ENCODE measurements around the gene ICA1. TPM values are rescaled to one million over a fixed set of nuclear protein-coding genes. Genes with fewer than 3 reads are reported as not detected.

Gene ICA1
- total RNA-seq, 1 donor from 2014 or later: 76.0 TPM

DNA sequence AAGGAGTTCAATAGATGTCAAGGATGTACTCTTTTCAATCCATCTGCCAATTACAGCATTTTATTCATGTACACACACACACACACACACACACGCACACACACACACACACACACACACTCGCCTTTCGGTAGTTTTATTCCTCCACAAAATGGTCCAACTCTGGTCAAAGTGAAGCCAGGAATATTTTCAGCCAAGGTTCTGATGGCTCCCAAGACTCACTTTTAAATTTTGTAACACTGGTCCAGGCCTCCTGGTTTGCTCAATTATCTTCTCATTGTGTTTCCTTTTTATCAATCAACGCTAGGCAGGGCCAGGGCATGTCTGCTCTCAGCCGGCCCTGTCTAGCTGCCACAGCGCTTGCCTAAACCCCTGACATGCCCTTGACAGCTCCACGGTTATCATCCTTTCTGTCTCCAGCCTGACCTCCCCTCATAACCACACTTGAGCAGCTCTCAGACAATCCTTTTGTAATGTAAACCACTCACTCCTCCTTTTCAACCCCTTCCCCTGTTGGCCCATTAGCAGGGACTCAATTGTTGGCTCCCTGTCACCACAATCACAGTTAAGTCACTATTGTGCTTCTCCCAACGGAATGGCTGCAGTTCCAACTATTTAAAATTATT is 115.1 kb downstream of the ICA1 start:
- no peak for DNase-seq (ENCODE audit: low spot score)
- intact Hi-C loops (cut with DNase I): no loop called here

DNA sequence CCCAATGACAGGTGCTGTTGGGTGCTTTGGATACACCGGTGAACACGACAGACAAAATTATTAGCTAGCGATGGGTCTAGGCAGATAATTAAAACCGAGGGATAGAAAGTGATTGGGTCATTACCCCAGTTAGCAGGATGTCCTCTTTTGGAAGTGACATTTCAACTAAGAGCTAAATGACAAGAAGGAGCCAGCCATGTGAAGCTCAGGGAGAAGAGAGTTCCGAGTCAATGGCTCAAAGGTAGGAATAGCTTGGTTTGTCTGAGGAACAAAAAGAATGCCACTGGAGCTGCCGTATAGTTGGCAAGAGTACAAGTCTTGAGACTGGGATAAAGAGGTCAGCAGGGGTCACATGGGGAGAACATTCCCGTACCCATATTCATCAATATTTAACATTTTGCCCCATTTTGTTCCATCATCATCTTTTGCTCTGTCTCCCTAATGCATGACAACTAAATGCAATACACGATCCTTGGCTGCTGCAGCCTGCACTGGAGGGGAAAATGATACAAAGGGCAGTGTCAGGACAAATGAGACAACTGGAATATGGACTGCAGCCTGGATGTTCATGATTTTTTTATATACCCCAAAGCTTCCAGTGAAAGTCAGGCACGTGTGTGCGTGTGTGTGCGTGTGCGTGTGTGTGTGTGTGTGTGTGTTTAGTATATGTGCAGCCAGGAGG is 115.7 kb downstream of the ICA1 start:
- no peak for DNase-seq (ENCODE audit: low spot score)

DNA sequence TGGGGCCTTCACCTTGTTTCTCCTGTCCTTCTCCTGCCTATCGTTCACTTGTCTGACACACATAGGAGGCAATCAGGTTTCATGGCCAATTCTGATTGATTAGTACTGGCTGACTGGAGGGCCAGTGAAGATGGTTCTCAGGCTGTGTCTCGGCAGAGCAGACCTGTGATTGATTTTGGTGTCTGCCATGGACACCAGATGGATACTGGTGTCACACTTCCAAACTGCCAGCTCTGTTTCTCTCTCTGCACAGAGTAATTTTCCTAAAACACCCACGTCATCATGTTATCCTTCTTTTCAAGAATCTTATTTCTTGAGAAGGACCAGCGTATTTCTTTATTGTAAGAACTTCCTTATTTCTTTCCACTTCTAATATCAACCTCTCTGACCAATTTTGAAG is 117.1 kb downstream of the ICA1 start:
- intact Hi-C loops (cut with DNase I): no loop called here
- DNase-seq (ENCODE audit: low spot score): no peak

More for the DNA sequence above, 115.7 kb downstream of the ICA1 start:
- intact Hi-C loops (cut with DNase I): no loop called here

DNA sequence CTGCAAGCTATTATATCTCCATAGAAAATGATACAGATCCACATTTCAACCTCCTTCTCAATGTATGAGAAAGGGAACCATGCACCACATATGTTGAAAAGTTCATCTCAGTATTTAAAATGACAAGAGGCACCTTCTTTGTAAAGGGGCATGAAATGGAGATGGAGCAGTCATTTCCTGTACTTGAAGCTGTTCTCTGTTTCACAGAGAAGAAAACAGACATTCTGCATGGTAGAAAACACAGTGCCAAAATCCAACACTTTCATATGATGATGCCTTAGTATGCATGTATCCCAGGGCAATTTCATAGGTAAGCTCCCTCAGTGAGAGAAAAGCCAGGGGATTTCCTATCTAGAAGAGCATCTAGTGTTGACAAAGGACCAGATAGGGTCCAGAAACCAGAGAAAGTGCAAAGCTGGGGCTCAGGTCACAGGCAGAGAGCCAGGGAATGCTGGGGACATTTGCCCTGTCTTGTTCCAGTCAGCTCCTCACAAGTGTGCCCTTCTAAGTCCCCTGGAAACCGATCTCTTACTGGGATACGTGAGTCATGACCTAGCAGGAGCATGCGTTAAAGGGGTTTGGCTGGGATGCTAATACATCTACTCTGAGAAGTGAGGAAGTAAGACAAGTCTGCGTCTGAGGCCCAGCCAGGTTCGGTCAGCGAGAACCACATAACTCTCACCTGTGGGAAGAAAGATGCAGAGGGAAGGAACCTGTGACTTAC is 118.7 kb downstream of the ICA1 start:
- no peak for DNase-seq (ENCODE audit: low spot score)

DNA sequence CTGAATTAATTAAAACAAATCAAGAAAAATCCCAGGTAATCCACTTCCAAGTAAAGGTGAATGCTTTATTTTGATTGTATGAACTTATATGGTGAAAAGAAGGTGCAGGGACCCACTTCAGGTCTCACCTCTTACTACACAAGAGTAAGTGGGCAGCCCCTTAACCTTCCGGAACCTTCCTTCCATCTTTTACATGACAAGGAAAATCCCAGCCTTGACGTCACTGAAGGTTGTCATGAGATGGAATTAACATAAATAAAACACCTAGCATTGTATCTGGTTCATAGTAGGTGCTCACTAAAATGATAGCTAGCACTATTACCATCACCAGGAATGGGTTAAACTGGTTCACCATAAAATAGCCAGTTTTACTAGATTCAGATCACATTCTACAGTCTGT is 119.5 kb downstream of the ICA1 start:
- no peak for DNase-seq (ENCODE audit: low spot score)
- intact Hi-C loops (cut with DNase I): no loop called here

More for the DNA sequence above, 118.7 kb downstream of the ICA1 start:
- intact Hi-C loops (cut with DNase I): no loop called here

DNA sequence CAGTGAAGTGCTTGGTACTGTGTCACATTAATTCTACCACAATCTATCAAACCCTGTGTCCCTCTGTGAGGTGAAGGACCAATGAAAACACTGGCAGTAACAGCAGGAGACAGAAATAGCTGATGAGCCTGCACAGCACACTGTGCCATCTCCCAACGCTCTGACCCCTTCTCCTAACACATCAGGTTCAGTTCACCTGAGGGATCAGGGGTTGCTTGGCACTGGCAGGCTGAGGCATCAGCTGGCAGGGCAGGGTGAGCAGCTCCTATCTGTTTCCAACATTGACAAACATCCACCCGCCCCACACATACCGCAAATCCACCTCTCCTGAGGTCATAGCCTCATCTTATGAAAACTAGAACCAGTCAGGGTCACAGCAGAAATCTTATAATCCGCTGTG is 120.9 kb downstream of the ICA1 start:
- intact Hi-C loops (cut with DNase I): no loop called here
- no peak for DNase-seq (ENCODE audit: low spot score)

DNA sequence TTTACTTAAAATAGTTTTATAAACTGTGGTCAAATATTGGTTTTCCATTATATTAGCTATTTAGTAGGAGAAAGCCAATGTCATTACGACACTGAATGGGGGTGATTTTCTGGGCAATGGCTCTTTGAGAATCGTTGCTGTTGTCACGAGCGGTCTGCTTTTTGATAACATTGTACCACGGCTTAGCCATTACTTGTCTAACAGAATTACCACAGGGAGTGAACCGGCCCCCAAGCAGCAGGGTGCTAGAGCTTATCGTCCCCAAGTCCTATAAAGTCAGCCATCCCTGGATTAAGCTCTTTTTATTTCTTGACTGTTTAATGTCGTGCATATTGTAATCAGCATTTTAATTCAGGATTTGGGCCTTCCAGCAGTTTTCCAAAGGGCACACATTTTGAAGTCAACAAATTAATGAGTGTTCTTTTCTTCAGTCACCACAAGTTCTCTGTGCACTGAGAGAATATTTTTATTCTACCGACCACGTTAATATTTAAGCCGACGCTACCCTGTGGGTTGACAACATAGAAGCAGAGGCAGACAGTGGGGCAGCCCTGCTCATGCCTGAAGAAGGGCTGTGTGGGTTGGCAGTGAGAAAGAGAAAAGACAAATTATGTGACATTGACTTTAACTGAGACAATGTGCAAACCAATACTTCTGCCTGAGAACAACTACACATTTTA is 125.8 kb downstream of the ICA1 start:
- intact Hi-C loops (cut with DNase I): no loop called here
- DNase-seq (ENCODE audit: low spot score): no peak

DNA sequence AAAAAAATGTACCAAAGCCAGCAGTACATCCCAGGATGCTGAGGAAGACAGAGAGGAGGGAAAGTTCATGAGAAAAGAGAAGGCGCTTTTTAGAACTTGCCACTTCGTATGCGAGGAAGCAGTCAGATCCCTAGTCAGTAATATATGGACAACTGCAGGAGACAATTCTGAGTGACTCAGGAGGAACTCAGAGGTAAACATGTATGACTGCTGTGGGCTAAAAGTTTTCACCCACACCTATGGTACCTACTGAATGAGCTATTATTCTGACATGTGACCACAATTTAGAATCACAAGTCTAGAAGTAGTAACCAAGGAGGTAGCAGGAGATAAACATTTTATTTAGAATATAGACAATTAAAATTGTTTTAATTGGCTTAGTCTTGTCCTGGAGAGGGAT is 126.5 kb downstream of the ICA1 start:
- intact Hi-C loops (cut with DNase I): no loop called here
- DNase-seq (ENCODE audit: low spot score): no peak

DNA sequence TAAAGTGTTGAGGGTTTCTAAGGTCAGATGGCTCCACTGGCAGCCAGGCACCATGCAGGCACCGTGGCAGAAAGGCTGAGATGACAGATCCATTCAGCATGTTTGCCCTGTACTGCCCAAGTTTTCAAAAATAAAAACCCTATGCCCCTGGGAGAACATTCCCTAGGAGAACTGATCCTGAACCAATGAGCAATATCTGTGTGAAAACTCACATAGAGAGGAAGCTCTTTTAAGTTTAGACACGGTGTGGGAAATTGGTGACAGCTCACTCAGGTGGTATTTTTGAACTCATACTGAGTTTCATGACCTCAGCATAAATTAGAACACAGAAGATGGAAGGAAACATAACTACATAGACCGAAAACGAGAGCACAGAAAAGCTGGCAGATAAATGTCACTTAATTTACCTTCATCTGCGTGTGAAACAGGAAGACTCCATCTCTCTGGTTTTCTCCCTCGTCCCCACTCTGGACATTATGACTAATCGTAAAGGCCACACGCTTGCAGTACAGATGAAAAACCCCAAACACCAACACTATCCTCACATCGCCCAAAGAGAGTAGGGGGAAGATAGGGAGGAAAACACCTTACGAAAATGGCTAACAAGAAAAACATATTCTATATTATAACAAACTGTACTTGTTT is 127.8 kb downstream of the ICA1 start:
- no peak for DNase-seq (ENCODE audit: low spot score)
- intact Hi-C loops (cut with DNase I): no loop called here

DNA sequence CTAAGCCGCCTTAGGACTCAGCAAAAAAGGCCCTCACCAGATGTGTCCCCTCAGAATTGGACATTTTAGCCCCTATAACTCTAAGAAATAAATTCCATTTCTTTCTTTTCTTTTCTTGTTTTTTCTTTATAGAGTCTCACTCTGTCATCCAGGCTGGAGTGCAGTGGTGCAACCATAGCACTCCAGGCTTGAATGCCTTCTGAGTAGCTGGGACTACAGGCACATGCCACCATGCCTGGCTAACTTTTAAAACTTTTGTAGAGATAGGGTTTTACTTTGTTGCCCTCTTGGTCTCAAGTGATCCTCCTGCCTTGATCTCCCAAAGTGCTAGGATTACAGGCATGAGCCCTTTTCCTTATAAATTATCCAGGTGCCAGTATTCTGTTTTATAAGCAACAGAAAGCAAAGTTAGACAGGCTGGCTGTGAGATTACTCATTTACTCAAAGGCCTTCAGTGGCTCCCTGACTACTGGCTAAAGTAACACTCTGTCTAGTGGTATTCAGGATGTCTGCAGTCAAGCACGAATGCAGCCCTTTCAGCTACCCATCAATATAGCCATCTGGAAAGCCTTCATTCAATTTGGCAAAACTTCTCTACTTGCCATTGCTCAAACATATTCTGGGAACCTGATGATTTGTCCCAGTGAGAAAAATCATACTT is 128.6 kb downstream of the ICA1 start:
- intact Hi-C loops (cut with DNase I): no loop called here
- no peak for DNase-seq (ENCODE audit: low spot score)

DNA sequence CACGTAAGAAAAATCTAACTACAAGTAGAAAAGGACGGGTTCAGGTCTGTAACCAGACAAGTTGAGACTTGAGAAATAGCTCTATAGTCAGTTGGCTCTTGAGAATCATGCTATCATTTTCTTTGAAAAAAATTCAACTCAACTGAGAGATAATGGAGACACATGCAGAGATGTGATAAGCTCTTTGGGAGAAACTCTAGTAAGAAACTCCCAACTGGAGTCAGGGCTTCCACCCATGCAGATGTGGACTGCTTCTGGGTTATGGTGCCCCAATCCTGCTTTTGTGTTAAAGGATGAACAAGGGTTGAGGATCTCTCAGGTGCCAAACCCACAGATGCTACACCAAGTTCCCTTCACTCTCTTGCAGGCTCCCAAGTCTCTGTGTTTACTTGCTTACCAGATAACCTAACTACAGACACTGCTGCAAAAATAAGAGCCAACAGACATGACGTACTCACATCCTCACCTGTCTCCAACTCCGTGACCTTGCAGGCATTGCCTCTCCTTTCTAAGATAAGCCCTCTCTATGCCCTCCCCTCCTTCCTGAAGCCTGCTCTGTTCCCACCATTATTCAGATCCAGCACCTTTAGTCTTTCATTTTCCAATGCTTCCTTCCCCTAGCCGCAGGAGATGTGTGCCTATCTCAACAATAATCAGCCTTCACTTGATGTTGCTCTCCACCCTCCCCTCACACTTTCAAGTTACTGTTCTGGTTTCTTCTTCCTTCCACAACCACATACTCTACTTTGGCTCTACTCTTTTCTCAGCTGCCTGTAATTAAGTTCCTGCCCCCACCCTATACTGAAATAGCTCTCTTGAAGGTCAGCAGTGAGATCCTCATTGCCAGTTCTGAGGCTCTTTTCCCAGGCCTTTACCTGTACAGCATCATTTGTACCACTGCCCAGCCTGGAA is 130.0 kb downstream of the ICA1 start:
- intact Hi-C loops (cut with DNase I): no loop called here
- no peak for DNase-seq (ENCODE audit: low spot score)

DNA sequence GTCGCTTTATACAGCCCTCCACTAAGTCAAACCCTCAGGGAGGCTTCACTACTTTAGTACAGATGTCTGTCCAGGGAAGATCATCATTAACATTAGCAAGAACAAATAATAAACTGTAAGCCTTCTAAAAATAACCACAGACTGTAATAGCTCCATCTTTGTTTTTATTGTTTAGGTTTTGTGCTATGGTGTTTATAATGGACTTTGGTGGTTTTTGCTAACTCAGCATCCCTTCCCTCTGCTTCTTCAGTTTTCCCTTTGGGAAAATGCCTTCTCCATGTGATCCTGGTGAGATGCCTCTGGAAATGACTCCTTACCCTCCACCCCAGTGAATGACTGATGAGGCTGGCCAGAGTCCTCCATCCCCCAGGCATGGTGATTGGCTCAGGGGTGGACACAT is 131.3 kb downstream of the ICA1 start:
- no peak for DNase-seq (ENCODE audit: low spot score)
- intact Hi-C loops (cut with DNase I): no loop called here

DNA sequence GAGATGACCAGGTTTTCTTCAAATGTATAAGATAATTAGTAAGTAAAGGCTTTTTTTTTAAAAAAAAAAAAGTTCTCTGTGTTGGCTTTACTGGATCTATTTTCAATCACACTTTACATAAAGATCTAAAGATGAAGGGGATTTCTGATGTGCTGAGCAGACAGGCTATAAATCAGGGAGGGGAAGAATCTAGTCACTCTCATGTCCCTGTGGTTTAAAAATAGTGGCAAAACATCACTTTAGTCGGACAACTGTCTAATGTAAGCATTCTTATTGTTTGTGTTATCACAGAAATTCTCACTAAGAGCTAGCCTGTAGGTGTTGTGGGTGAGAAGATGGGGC is 132.7 kb downstream of the ICA1 start:
- DNase-seq (ENCODE audit: low spot score): no peak
- intact Hi-C loops (cut with DNase I): no loop called here

DNA sequence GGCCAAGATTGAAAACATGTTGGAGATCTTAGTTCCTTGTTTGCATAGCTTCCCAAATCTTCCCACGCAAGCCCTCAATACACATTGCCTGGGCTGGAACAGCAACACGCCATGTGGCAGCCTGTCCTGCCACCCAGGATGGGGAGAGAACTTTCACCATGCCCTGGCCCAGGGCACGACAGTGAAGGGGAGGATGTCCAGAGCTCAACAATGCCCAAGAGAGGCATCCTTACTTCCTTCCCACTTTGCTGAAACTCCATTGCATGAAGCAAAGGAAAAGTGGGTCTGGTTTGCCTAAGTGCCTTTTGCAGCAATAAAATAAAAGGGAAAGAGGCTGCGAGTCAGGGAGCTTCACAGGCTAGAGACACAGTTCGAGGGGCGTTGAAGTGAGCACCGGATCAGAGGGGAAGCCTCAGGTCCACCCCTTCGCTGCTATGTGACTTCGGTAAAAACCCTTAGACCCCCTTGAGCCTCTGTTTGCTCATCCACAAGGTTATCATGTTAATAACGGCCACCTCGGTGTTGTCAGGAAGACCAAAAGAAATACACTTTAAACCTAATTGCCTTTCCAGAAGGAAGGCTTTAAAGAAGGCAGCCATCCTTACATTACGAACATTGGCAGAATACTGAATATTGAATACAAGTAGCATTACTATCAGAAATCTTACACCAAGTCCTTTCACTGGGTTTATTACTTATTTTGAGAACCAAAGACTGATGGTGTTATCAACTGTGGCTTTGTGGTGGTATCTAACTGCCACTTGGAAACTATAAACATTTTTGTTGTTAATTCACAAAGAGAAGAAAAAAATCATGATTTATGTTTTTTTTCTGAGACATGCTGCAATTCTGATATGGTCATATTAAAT is 133.3 kb downstream of the ICA1 start:
- intact Hi-C loops (cut with DNase I): no loop called here

DNA sequence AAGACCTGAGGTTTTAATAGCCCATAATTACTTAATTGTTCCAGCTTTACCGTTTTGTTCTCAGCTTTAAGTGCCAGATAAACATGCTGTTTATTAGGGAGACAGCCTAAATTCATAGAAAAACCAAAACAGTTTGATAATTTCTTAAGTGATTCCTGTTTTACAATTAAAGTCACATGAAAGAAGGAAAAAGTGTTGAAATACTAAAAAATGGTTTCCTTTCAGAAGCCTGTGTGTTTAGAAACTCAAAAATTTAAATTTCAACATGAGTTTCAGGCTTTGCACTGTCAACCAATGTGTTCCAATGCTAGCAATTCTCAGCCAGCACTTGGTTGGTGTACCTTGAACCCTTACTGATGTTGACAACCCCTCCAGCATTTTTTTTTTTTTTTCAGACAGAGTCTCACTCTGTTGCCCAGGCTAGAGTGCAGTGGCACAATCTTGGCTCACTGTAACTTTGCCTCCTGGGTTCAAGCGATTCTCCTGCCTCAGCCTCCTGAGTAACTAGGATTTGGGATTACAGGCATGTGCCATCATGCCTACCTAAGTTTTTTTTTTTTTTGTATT is 135.3 kb downstream of the ICA1 start:
- no peak for DNase-seq (ENCODE audit: low spot score)
- intact Hi-C loops (cut with DNase I): no loop called here

More for the DNA sequence above, 133.3 kb downstream of the ICA1 start:
- no peak for DNase-seq (ENCODE audit: low spot score)

DNA sequence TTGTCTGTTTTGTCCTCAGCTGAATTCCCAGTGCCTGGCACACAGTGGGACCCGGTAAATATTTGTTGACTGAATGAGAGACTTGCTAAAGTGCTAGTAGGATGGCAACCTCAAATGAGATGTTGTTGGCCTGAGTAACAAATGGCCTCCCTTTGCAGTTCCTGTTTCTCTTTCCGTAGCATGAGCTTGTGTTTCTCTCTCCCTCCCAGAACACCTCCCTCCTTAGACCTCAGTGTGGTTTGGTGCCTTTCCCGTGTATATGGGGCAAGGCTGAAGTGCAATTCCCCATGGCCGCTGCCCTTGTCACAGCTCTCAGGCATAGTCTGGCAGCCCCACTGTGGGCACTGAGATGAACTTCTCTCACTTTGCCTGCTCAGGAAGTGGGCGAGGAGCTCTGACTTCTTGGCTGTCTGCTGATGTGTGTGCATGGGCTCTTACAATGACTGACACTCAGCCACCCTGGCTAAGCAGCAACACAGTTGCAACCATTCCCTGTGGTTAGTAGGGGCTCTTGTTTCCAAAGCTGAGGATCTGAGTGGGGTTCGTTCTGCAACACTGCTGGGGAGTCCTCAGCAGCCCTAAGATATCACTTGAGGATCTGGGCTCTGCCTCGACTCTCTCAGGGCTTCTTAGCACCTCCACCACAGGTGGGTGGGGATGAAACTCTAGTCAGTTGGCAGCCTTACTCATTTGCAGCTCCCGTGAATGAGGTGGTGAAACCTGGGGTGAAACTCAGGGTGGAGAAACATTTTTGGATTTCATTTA is 136.1 kb downstream of the ICA1 start:
- no peak for DNase-seq (ENCODE audit: low spot score)
- intact Hi-C loops (cut with DNase I): no loop called here

DNA sequence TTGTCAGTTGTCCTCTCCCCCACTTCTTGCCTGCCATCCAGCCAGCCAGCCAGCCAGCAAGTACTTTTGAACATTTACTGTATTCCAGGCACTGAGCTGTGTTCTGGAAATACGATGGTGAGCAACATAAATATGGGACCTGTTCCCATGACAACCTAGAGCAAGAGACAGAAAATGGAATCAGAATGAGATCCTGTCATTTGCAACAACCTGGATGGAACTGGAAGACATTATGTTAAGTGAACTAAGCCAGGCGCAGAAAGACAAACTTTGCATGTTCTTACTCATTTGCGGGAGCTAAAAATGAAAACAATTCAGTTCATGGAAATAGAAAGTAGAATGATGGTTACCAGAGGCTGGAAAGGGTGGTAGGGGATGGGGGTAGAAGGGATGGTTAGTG is 140.7 kb downstream of the ICA1 start:
- DNase-seq (ENCODE audit: low spot score): no peak
- intact Hi-C loops (cut with DNase I): no loop called here
